ENCODE measurements around the gene NCOA7. TPM values are rescaled to one million over a fixed set of nuclear protein-coding genes. Genes with fewer than 3 reads are reported as not detected.

Gene NCOA7
- total and polyA plus RNA-seq, 10 of the 15 experiments (the other 5 are each of a cell fraction or from before 2014, with no cell fraction given), result 18.9 to 50.3 (median 34.2) TPM

DNA sequence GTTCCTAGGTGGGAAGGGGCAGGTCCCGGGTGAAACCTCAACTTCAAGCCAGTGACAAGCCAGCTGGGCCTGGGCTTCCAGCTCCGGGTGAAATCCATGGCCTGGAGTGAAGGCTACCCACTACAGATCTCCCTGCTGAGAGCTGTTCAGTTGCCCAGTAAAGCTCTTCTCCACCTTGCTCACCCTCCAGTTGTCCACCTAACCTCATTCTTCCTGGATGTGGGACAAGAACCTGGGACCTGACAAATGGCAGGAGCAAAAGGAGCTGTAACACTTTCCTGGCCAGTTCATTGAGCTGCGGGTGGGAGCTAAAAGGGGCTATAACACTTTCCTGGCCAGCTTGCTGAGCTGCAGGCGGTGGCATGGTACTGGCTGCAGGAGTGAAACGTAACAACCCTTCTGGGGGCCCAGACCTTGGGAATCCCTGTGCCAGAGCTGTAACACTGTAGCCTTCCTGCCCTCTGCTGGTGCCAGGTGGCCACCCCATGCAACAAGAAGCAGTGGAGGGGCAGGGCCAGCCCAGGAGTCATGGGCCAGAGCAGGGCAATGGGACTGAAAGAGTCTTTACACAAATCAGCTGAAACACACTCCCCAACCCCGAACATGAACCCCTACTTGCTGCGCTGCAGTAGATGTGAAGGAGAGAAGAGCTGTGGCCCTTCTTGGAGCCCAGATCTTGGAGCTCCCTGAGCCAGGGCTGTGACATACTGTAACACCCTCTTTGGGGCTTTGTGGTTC, 162.2 kb downstream of the NCOA7 start (continued):
- TF ChIP-seq, protein P1, sequence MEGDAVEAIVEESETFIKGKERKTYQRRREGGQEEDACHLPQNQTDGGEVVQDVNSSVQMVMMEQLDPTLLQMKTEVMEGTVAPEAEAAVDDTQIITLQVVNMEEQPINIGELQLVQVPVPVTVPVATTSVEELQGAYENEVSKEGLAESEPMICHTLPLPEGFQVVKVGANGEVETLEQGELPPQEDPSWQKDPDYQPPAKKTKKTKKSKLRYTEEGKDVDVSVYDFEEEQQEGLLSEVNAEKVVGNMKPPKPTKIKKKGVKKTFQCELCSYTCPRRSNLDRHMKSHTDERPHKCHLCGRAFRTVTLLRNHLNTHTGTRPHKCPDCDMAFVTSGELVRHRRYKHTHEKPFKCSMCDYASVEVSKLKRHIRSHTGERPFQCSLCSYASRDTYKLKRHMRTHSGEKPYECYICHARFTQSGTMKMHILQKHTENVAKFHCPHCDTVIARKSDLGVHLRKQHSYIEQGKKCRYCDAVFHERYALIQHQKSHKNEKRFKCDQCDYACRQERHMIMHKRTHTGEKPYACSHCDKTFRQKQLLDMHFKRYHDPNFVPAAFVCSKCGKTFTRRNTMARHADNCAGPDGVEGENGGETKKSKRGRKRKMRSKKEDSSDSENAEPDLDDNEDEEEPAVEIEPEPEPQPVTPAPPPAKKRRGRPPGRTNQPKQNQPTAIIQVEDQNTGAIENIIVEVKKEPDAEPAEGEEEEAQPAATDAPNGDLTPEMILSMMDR (IDR thresholded peaks at IDR 0.05 in 2 of 3, conservative IDR thresholded peaks at IDR 0.05 in 1 of 3; ENCODE audit: control insufficient read depth in 2 of 3, extremely low read depth in 1 of 3, insufficient read depth in 1 of 3, low read depth in 3 of 3, low read length in 3 of 3), result peak; percentile 34 to 76 (median 68); a peak in 5 of 6 replicates
- peak; percentile 65; the same call in 1 of the 2 replicates for TF ChIP-seq SMC3 (IDR thresholded peaks at IDR 0.05; ENCODE audit: borderline replicate concordance, low read length)
- no peak for TF ChIP-seq CHD2 (IDR thresholded peaks at IDR 0.05; ENCODE audit: borderline replicate concordance, low read depth, low read length)
- no peak for TF ChIP-seq STAT1 (conservative IDR thresholded peaks at IDR 0.05)
- no peak for TF ChIP-seq MEF2A (IDR thresholded peaks at IDR 0.05; ENCODE audit: insufficient read depth, low read depth, low read length)
- no peak for TF ChIP-seq POLR2AphosphoS5 (IDR thresholded peaks at IDR 0.05; ENCODE audit: low read length)
- TF ChIP-seq LARP7 (IDR thresholded peaks at IDR 0.05), result no peak
- no peak for TF ChIP-seq RAD51 (IDR thresholded peaks at IDR 0.05)
- no peak for TF ChIP-seq NFXL1 (IDR thresholded peaks at IDR 0.05; ENCODE audit: borderline replicate concordance)
- peak; percentile 76 for TF ChIP-seq RAD21 (IDR thresholded peaks at IDR 0.05; ENCODE audit: insufficient read depth, low read depth, low read length)
- no peak for TF ChIP-seq RBBP5 (conservative IDR thresholded peaks at IDR 0.05)

Data from GM12878 (cell line).